Brain microvascular endothelial cell (primary cell): Measurements from ENCODE around the gene CST3.
"Not testable (repeated sequence)": the region's sequence is repeated elsewhere in the genome, so short reads cannot be mapped to it uniquely, and the experiment has no call there.

Experiments used
- DNase-seq: peaks from one replicate; pipeline ENCODE4 v3.0.0-alpha.2; 2020
- H3K27ac ChIP-seq: fragments of 250-450 bp; sonication (Bioruptor Pico); 2 replicates; pipeline ENCODE4 v1.5.1; 2020; ENCODE audit warnings: mild to moderate bottlenecking, moderate library complexity
- H3K27me3 ChIP-seq: fragments of 250-450 bp; sonication (Bioruptor Pico); replicated peaks from 2 replicates; pipeline ENCODE4 v1.5.1; 2020; ENCODE audit warnings: mild to moderate bottlenecking
- H3K36me3 ChIP-seq: fragments of 250-450 bp; sonication (Bioruptor Pico); replicated peaks from 2 replicates; pipeline ENCODE4 v1.5.1; 2020; ENCODE audit warnings: mild to moderate bottlenecking
- H3K4me3 ChIP-seq: 2 replicates; pipeline ENCODE4 v1.5.1; 2011; ENCODE audit warnings: low read depth, mild to moderate bottlenecking, control low read depth, low read length, moderate library complexity
- CTCF ChIP-seq: IDR thresholded peaks from 2 replicates; pipeline ENCODE4 v1.5.1; 2011; ENCODE audit warnings: low read depth, mild to moderate bottlenecking, moderate library complexity, low read length, control low read depth, inconsistent platforms; ENCODE audit errors: missing control alignments
- in situ Hi-C: cut with HindIII; loops from 2 replicates; pipeline ENCODE4 v1.10.0; 2017; ENCODE audit warnings: low sequenced_read_pairs, low pct_ligation_motif_present

CST3 gene, protein sequence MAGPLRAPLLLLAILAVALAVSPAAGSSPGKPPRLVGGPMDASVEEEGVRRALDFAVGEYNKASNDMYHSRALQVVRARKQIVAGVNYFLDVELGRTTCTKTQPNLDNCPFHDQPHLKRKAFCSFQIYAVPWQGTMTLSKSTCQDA

DNA sequence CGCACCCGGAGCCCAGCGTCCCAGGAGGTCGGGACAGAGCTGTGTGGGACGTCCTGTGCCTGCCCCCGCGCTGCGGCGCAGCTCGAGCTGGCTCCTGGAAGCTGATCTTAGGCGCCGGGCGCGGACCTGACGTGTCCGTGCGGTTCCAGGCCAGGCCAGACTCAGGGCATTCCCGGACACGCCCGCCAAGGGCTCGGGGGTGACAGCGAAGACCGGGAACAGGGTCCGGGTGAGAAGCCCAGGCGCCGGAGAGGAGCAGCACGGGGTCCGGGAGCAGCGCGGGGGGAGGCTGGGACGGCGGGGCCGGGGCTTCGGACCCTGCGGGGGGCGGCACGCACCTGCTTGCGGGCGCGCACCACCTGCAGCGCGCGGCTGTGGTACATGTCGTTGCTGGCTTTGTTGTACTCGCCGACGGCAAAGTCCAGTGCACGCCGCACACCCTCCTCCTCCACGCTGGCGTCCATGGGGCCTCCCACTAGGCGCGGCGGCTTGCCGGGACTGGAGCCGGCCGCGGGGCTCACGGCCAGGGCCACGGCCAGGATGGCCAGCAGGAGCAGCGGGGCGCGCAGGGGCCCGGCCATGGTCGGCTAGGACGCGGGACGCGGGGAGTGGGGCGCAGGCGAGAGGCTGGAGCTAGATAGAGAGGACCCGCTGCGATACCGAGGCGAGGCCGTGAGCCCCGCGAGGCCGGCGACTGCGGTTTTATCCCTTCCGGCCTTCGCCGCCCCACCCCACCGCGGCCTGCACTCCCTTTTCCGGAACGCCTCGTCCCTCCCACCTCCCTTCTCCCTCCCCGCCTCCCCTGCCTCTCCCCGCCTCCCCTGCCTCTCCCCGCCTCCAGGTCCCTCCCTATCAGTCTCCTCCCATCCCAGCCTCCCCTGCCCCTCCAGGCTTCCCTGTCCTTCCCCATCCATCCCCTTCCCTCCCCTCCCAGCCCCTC is at the start of gene CST3:
Gene CST3, minus strand, starts transcription at position 674 of the 940 bp plus-strand sequence. Its CDS starts 93 bp downstream, at position 581.
- H3K27ac ChIP-seq = peak within 1 kb of the TSS; percentile 90
- peak within 1 kb of the TSS; percentile 76 for H3K4me3 ChIP-seq
- DNase-seq = peak; percentile 84

DNA sequence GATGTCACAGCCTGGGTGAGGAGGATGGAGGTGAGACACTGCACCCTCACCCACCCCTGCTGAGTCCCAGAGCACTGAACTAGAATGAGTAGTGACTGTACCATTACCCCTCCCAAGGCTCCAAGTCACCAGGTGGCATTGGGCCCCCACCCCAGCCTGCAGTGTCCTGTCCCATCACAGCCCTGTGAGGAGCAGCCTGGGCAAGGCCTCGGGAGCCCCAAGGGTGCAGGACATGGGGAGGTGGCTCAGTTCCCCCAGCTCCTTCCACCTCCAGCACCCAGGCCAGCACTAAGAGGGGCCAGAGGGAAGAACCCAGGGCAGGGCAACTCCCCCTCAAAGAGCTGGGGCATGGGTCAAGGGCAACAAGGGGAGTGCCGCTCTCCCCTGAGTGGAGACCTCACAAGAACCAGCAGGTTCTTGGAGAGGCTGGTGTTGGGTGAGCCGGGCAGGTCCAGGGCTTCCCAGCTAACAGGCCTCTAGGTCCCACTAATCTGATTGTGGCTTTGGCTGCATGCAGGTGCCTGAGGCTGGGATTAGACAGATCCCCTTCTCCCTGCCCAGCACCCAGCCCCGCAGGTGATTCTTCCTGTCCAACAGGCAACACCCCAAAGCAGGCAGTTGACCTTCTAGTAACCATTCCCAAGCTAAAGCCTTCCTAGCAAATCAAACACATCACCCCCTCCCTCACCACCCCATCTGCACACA is 48.4 kb upstream of the CST3 start:
- Histone ChIP-seq H3K27ac (no peak overlapping the region), H3K36me3 (no peaks in the 10 kb centered on the region), H3K4me3 (no peak overlapping the region), H3K27me3 (no peaks in the 10 kb centered on the region)
- TF ChIP-seq CTCF = no peak
- no peak for DNase-seq
- in situ Hi-C loops = no loop called here

More for the DNA sequence above, at the start of gene CST3:
- H3K36me3 ChIP-seq = peaks cover 20% of the 10 kb centered on the region
- no peaks in the 10 kb centered on the region for H3K27me3 ChIP-seq
- no peak for TF ChIP-seq CTCF
- in situ Hi-C loops = no loop called here

- H3K27ac ChIP-seq, H3K36me3 ChIP-seq, H3K27me3 ChIP-seq, H3K4me3 ChIP-seq, DNase-seq, in situ Hi-C loops: not testable (repeated sequence)
Observed at GRCh38 chr20:23685529-23685896, 47.8 kb upstream of the CST3 start.

DNA sequence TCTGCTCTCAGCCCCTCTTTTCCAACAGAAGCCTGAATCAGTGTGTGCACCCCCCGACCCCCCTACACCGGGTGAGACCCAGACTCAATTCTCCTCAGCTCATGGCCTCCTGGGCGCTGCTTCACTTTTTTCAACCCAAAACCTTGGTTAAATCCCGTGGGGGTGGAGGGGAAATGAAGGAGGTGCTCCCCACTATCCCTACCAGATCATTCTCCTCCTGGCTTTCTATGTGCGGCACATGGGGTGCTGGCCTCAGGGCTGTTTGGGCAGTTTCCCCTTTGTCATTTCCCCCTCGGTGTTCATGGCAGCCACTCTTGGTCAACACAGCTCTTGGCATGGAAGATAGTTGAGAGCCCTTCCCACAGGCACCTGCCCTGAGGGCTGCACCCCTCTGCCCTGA is 46.5 kb upstream of the CST3 start:
- DNase-seq = no peak
- no peaks in the 10 kb centered on the region for H3K36me3 ChIP-seq
- TF ChIP-seq CTCF = no peak
- H3K27me3 ChIP-seq = no peaks in the 10 kb centered on the region
- H3K27ac ChIP-seq = no peak overlapping the region
- no peak overlapping the region for H3K4me3 ChIP-seq
- in situ Hi-C loops = no loop called here

- no peak for TF ChIP-seq CTCF
- Histone ChIP-seq H3K4me3 (no peak overlapping the region), H3K36me3 (no peaks in the 10 kb centered on the region), H3K27me3 (no peaks in the 10 kb centered on the region), H3K27ac (no peak overlapping the region)
- in situ Hi-C loops = no loop called here
- DNase-seq = no peak
Observed at GRCh38 chr20:23683807-23684206, 46.1 kb upstream of the CST3 start.

DNA sequence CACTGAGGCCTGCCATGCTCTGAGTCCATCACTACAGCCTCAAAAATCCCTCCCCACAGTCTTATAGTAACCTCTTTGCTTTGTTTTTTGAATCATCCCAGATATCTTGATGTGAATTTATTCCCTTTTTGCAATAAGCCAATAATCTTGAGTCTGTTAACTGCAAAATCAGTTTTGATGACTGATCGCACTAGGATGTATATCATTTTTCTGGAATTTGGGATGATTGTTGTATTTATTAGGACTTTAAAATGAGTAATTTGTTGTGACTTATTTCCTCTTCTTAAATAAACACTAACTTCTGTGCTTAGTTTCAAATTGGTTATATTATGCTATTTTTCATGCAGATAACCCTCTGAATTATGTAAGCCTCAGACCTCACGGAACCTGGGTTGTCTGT is 45.5 kb upstream of the CST3 start:
- no peak overlapping the region for H3K4me3 ChIP-seq
- H3K27ac ChIP-seq = no peak overlapping the region
- H3K36me3 ChIP-seq = no peaks in the 10 kb centered on the region
- no peak for TF ChIP-seq CTCF
- DNase-seq = no peak
- H3K27me3 ChIP-seq = no peaks in the 10 kb centered on the region
- in situ Hi-C loops = no loop called here
